GM12873 (cell line): ENCODE results near the gene EPHB4.

Experiments
- TF ChIP-seq, protein P1 (sequence below): IDR thresholded peaks from 2 replicates; pipeline ENCODE4 v1.5.1; 2012; ENCODE audit warnings: low read depth, mild to moderate bottlenecking, moderate library complexity, low read length, control low read depth; ENCODE audit not compliant: insufficient read depth; ENCODE audit errors: missing control alignments

Gene EPHB4

DNA sequence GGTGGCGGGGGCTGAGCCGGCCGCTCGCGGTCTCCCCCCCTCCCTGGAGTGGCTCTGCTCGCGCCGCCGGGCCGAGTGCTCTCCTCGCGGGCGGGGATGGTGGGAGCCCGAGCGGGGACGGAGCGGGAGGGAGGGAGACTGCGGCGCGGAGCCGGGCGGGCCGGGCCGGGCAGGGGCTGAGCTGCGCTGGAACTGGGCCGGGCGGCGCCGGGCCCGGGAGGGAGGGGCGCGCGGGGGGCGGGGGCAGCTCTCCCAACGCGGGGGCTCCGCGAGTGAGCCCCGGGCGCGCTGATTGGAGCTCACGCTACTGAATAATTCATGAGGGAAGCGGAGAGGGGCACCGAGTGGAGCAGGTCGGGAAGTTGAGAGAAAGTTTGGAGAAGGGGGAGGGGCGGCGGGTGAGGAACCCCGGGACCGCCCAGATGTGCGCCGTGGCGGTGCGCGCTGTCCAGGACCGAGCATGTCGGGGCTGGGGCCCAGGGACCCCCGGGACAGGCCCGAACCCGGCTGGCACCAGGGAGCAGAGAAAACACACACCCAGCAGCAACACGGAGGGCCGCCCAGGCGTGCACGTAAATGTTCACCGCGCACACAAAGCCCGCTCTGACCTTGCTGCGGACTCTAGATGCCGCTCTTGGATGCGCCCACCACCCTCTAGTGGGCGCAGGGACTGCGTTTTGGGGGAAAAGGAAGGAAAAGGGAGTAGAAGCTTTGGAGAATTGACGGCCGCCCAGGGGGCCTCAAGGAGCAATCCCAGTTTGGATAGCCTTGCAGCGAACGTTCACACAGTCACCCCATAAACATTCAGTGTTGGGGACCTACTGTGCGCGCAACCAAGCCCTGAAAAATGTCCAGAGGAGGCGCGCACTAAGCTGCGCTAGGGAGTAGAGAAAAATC, at the start of gene EPHB4:
Gene EPHB4, minus strand, starts transcription at position 194 of the 897 bp plus-strand sequence. CDS start 493 bp downstream, outside the sequence.
- TF ChIP-seq, protein P1, sequence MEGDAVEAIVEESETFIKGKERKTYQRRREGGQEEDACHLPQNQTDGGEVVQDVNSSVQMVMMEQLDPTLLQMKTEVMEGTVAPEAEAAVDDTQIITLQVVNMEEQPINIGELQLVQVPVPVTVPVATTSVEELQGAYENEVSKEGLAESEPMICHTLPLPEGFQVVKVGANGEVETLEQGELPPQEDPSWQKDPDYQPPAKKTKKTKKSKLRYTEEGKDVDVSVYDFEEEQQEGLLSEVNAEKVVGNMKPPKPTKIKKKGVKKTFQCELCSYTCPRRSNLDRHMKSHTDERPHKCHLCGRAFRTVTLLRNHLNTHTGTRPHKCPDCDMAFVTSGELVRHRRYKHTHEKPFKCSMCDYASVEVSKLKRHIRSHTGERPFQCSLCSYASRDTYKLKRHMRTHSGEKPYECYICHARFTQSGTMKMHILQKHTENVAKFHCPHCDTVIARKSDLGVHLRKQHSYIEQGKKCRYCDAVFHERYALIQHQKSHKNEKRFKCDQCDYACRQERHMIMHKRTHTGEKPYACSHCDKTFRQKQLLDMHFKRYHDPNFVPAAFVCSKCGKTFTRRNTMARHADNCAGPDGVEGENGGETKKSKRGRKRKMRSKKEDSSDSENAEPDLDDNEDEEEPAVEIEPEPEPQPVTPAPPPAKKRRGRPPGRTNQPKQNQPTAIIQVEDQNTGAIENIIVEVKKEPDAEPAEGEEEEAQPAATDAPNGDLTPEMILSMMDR = no peak

DNA sequence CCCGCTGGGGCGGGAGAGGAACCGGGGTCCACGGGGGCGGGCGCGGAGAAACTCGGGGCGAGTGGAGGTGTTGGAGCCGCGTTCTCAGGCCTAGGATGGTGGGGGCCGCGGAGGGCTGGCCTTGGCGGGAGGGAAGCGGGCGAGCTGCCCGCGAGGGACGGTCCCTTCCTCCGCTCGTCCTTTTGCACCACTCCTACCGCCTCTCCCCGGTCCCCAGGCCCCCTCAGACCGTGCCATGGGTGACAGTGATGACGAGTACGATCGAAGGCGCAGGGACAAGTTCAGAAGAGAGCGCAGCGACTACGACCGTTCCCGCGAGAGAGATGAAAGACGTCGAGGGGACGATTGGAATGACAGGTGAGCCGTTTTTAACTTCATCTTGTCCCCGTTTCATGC, 48.0 kb upstream of the EPHB4 start:
- TF ChIP-seq, protein P1 = no peak

DNA sequence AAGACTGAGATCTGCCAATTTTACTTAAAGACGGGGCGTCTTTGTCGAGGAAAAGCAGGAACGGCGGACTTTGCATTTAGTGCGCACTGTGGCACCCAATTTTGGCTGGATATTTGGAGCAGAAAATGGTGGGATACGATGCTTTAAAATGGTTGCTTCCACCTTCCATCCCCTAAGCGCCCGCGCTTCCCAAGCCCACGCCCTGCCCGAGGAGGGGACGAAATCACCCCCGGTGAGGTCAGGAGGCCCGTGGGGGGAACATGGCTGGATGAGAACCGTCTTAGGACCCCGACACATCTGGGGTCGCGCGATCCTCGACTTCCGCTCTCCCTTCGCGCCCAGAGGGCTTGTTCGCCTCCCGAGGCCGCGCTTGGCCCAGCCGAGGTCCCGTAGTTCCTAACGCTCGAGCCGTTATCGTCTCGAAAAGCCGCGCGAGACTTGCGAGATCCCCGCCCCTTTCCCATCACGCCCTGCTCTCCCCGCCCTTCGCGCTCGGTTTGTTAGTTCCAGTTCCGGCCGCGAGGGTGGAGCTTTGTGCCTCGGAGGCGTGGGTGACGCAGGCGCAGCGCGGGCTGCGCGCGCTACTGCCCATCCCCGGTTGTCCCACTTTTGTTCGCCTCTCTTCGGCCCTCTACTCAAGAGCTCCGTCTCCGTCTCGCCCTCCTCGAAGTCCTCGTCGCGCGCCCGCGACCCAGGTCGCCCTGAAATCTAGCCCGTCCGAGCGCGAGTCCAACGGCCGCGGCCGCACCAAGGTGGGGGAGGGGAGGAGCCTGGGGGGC, 47.4 kb upstream of the EPHB4 start, which contains the start of gene SRRT:
Gene SRRT, plus strand, starts transcription at position 527 of the 779 bp plus-strand sequence. CDS start 488 bp downstream, outside the sequence.
- TF ChIP-seq, protein P1 = peak; percentile 14

DNA sequence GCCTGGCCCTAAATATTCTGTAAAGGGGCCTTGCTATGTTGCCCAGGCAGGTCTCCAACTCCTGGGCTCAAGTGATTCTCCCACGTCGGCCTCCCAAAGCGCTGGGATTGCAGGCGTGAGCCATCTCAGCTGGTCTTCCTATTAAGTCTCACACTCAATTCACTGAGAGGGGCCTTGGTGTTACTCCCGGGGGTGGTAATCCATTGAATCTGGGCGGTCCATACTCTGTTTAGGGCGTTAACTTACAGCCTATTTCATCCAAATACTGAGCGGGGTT, 46.9 kb upstream of the EPHB4 start:
- TF ChIP-seq, protein P1 = no peak

DNA sequence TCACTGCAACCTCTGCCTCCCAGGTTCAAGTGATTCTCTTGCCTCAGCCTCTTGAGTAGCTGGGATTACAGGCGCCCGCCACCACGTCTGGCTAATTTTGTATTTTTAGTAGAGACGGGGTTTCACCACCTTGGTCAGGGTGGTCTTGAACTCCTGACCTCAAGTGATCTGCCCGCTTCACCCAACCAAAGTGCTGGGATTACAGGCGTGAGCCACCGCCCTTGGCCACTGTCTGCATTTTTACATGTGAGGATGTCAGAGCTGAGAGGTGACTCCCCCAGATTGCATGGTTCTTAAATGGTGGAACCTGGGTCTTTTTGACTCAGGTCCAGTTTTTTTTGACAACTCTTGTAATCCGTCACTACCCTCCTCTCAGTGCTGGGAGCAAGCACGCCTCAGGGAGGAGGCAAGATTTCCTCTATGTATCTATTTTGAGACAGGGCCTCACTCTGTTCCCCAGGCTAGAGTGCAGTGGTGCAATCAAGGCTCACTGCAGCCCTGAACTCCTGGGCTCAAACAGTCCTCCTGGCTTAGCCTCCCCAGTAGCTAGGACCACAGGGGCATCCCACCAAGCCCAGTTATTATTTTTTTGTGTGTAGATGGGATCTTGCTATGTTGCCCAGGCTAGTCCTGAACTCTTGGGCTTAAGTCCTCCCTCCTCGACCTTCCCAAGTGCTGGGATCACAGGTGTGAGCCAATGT, 46.4 kb upstream of the EPHB4 start:
- TF ChIP-seq, protein P1 = no peak

DNA sequence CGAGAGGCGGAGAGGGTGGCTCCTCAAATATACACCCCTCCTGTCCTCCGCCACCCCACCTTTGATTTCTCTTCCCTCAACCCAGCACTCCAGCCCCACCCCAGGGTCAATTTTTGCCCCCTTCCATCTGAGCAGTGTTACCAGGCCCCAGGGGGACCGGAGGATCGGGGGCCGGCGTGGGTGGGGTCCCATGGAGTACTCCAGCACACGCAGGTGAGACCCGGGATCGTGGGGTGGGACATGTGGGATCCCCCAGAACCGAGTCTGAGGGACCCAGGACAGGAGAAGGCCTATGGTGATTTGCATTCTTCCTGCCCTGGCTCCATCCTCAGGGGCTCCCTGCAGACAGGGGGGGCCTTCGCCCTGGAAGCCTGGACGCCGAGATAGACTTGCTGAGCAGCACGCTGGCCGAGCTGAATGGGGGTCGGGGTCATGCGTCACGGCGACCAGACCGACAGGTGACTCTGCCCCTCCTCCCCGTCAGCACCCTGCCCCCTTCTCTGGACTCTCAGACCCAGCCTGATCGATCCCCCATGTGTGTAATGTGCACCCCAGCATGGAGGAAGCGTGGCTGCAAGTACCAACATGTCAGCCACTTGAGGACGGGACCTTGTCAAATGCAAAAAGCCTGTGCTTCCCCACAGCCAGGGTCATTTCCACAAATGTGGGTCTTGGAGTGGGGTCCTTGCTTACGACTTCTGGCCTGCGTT, 40.6 kb upstream of the EPHB4 start:
- TF ChIP-seq, protein P1 = no peak
